Peyer's patch (tissue), 4 donors: ENCODE data around the gene TRAK1. TPM values are rescaled to one million over a fixed set of nuclear protein-coding genes. Genes with fewer than 3 reads are reported as not detected.

Experiments
- DNase-seq, 3 donors: peaks; one replicate each; pipeline ENCODE4 v3.0.0-alpha.2; 2017 to 2019
- H3K27ac ChIP-seq, 4 donors: fragments of 200-600 bp; sonication (generic); one replicate each; pipeline ENCODE4 v1.5.1; 2016 to 2019
- H3K27me3 ChIP-seq, 2 donors: fragments of 200-600 bp; sonication (generic); one replicate each; pipeline ENCODE4 v1.5.1; 2019
- H3K36me3 ChIP-seq, 3 donors: fragments of 200-600 bp; sonication (generic); one replicate each; pipeline ENCODE4 v1.5.1; 2016 to 2019
- H3K4me1 ChIP-seq, 4 donors: fragments of 200-600 bp; sonication (generic); one replicate each; pipeline ENCODE4 v1.5.1; 2016 to 2019
- H3K4me3 ChIP-seq, 4 donors: fragments of 200-600 bp; sonication (generic); 1 replicate in 3 of 4; 2 replicates in 1 of 4; pipeline ENCODE4 v1.5.1; 2016 to 2019; ENCODE audit warnings: mild to moderate bottlenecking in 1 of 4
- H3K9me3 ChIP-seq, 4 donors: fragments of 200-600 bp; sonication (generic); one replicate each; pipeline ENCODE4 v1.5.1; 2016 to 2019; ENCODE audit warnings: mild to moderate bottlenecking in 1 of 4
- POLR2A ChIP-seq, 2 donors: fragments of 450-650 bp; IDR thresholded peaks; one replicate each; pipeline ENCODE4 v1.5.1; 2017; ENCODE audit warnings: antibody characterized with exemption in 2 of 2, mild to moderate bottlenecking in 2 of 2, moderate library complexity in 2 of 2
- total RNA-seq, 4 donors: library from RNA; depleted of rRNA; stranded (reverse); fragments of >200 nt; gene quantifications; one replicate each; pipeline ENCODE4 v1.1.0, GENCODE V29; 2016
- TF ChIP-seq, protein P1 (sequence below), 6 experiments: fragments of 450-650 bp in 4 of 6; fragments of 200-600 bp in 2 of 6; sonication (generic) in 1 of 6; IDR thresholded peaks; one replicate each; pipeline ENCODE4 v1.5.1; 2017 to 2019; ENCODE audit warnings: antibody characterized with exemption in 6 of 6, mild to moderate bottlenecking in 3 of 6, moderate library complexity in 1 of 6

Gene TRAK1
- total RNA-seq, 4 donors from 2014 or later = 96.2 to 283 (median 125) TPM

DNA sequence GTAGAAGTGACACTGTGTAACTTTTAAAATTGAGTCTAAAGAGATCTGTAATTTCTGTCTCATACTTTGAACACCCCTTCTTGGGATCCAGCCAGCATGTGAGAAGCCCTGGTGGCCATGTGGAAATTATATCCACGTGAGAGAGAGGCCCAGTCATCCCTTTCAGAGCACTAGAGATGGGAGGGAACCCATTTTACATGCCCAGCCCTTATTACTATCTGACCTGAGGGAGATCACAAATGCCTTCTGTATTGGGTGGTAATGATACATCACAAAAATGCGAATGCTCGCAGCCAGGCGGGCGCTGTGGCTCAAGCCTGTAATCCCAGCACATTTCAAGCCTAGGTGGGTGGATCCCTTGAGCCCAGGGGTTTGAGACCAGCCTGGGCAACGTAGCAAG lies 27.3 kb upstream of the TRAK1 start:
- no peaks in the 10 kb centered on the region for H3K36me3 ChIP-seq
- no peak overlapping the region for H3K4me3 ChIP-seq
- peaks cover 0 to 24% (median 10%) of the 10 kb centered on the region in 4 donors for H3K4me1 ChIP-seq
- TF ChIP-seq, protein P1, sequence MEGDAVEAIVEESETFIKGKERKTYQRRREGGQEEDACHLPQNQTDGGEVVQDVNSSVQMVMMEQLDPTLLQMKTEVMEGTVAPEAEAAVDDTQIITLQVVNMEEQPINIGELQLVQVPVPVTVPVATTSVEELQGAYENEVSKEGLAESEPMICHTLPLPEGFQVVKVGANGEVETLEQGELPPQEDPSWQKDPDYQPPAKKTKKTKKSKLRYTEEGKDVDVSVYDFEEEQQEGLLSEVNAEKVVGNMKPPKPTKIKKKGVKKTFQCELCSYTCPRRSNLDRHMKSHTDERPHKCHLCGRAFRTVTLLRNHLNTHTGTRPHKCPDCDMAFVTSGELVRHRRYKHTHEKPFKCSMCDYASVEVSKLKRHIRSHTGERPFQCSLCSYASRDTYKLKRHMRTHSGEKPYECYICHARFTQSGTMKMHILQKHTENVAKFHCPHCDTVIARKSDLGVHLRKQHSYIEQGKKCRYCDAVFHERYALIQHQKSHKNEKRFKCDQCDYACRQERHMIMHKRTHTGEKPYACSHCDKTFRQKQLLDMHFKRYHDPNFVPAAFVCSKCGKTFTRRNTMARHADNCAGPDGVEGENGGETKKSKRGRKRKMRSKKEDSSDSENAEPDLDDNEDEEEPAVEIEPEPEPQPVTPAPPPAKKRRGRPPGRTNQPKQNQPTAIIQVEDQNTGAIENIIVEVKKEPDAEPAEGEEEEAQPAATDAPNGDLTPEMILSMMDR (IDR thresholded peaks at IDR 0.05) = no peak
- TF ChIP-seq POLR2A (IDR thresholded peaks at IDR 0.05) = no peak
- peak overlapping the region in 2 of 4 donors; percentile 61 to 74 for H3K27ac ChIP-seq
- DNase-seq = no peak
- no peaks in the 10 kb centered on the region for H3K27me3 ChIP-seq
- H3K9me3 ChIP-seq = no peaks in the 10 kb centered on the region

DNA sequence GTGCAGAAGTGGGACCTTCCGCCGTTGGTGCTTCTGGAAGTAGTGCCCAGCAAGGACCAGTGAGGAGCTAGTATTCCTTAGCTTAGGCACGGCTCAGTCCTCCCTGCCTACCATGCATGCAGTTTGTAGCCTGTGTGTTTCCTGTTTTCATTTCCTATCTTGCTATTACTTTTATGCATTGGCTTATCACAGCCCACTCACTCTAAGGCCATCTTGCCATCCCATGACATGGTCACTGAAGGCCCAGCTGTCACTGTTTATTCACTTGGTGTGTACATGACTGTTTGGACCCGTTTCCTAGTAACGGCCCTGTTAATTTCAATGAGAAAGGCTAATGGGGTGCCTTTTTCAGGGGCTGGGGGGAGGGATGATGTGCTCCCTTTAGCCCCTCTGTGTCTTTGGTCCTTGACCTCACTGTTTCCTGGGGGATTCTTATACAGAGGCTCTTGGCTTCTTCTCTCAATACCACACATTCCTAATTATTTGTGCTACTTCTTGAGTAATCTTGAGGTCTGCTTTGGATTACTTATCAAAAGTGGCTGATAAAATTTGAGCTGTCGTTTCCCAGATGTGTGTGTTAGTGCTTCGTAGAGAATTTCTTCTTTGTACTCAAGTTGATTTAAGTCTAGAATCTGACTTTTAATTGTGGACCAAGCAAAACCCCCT lies 24.5 kb upstream of the TRAK1 start:
- no peak for TF ChIP-seq POLR2A (IDR thresholded peaks at IDR 0.05)
- TF ChIP-seq, protein P1 (IDR thresholded peaks at IDR 0.05) = no peak
- Histone ChIP-seq H3K4me3 (no peak overlapping the region), H3K4me1 (peaks cover 0 to 36% (median 10%) of the 10 kb centered on the region in 4 donors), H3K27ac (peak overlapping the region; percentile 57 to 83 (median 70)), H3K9me3 (no peaks in the 10 kb centered on the region), H3K27me3 (no peaks in the 10 kb centered on the region), H3K36me3 (no peaks in the 10 kb centered on the region)
- peak in 2 of 3 donors; percentile 28 to 52 for DNase-seq

DNA sequence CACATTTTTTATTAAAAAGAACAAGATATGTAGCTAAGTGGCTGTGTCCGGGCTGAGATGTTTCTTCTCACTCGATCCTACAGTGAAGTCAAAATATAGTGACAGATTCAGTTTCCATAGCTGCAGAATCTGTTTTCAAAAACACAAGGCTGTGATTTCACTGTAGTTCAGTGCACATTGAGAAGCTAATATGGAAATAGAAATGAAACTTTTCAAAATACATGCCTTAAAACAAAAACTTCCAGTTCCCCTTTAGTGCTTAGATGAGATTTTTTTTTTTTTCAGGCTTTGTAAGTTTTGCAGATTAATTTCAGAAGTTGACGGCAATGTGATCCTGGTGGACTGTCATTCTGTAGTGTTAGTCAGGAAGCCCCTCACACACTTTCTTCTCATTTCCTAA lies 23.8 kb upstream of the TRAK1 start:
- TF ChIP-seq, protein P1 (IDR thresholded peaks at IDR 0.05) = no peak
- no peak for TF ChIP-seq POLR2A (IDR thresholded peaks at IDR 0.05)
- Histone ChIP-seq H3K36me3 (no peaks in the 10 kb centered on the region), H3K4me1 (peaks cover 0 to 43% (median 16%) of the 10 kb centered on the region in 4 donors), H3K27me3 (no peaks in the 10 kb centered on the region), H3K9me3 (no peaks in the 10 kb centered on the region), H3K27ac (peak overlapping the region; percentile 57 to 83 (median 70)), H3K4me3 (no peak overlapping the region)
- DNase-seq = no peak

DNA sequence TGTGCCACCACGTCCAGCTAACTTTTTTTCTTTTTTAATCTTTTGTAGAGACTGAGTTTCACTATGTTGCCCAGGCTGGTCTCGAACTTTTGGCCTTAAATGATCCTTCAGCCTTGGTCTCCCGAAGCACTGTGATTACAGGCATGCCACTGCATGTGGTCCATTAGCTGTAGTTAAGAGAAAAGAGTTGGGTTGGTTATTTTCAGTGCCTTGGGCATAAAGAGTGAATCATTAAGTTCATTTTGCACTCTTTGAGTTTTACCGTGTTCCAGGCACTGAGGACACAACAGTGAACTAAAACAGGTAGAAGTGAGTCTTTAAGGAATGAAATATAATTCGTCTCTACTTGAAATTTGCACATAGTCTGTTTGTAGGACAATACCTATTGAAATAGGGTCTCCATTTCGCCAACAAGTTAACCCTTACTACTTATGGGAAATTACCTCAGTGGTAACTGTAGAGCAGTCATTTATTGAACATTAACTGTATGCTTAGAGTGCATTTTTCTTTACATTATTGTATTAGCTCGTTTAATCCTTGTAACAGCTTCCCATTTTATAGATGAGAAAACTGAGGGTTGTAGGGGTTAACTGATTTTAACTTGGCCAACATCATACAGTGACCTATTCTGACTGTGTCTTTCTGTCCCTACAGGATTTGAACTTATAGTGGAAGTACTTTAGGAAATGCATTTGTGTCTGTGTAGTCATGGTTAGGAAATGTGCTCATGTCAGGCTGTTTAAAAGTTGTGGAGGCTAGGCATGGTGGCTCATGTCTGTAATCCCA lies 22.7 kb upstream of the TRAK1 start:
- H3K36me3 ChIP-seq = no peaks in the 10 kb centered on the region
- H3K27me3 ChIP-seq = no peaks in the 10 kb centered on the region
- H3K4me3 ChIP-seq = no peak overlapping the region
- peaks cover 0 to 55% (median 20%) of the 10 kb centered on the region in 4 donors for H3K4me1 ChIP-seq
- peak overlapping the region in 3 of 4 donors; percentile 67 to 83 (median 73) for H3K27ac ChIP-seq
- H3K9me3 ChIP-seq = no peaks in the 10 kb centered on the region
- no peak for DNase-seq
- TF ChIP-seq, protein P1 (IDR thresholded peaks at IDR 0.05) = no peak
- TF ChIP-seq POLR2A (IDR thresholded peaks at IDR 0.05) = no peak

DNA sequence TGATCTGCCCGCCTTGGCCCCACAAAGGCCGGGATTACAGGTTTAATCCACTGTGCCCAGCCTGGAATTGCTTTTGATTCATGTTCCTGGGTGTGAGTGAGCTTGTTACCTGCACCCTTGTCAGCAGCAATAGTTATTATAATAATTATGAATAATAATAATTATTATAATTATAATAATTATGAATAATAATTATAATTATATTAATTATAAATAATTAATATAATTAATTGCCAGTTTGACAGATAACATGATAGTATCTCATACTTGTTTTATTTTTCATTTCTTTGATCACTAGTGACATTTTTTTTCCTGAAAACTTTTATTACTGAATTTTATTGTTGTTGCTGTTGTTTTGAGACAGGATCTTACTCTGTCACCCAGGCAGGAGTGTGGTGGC lies 21.1 kb upstream of the TRAK1 start:
- Histone ChIP-seq H3K9me3 (no peaks in the 10 kb centered on the region), H3K27me3 (no peaks in the 10 kb centered on the region), H3K36me3 (no peaks in the 10 kb centered on the region), H3K4me3 (no peak overlapping the region), H3K4me1 (peaks cover 0 to 58% (median 20%) of the 10 kb centered on the region in 4 donors), H3K27ac (peak overlapping the region in 2 of 4 donors; percentile 47 to 83)
- DNase-seq = no peak
- TF ChIP-seq POLR2A (IDR thresholded peaks at IDR 0.05) = no peak
- TF ChIP-seq, protein P1 (IDR thresholded peaks at IDR 0.05) = no peak
